Kidney tubule cell (primary cell): Measurements from ENCODE around the gene MAPT.
"Not testable (repeated sequence)": the region's sequence is repeated elsewhere in the genome, so short reads cannot be mapped to it uniquely, and the experiment has no call there.

Experiments used
- DNase-seq: peaks from one replicate; pipeline ENCODE4 v3.0.0-alpha.2; 2018; ENCODE audit warnings: low spot score

Gene MAPT

GRCh38 chr17:45862127-45862526 is 32.2 kb upstream of the MAPT start:
- DNase-seq, result not testable (repeated sequence)

- DNase-seq, result no peak
Measured at GRCh38 chr17:45863857-45864654, 30.3 kb upstream of the MAPT start.

DNA sequence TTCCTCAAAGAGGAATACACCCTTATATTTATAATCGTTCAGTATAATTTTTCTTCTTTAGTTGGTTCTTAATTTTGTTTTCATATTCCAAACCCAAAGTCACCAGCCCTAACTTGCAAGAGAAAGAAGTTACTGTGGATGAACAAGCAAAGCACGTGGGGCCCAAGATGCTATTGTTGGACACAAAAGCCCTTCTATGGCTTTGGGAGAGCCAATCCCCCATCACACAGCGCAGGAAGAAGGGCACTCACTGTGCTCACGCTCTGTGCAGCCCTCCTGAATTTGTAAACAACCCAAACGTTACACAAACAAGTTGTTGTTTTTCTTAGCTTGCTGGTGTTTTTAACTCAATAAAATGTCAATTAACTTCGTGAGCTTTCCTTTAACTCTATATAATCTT is 27.2 kb upstream of the MAPT start:
- no peak for DNase-seq

DNA sequence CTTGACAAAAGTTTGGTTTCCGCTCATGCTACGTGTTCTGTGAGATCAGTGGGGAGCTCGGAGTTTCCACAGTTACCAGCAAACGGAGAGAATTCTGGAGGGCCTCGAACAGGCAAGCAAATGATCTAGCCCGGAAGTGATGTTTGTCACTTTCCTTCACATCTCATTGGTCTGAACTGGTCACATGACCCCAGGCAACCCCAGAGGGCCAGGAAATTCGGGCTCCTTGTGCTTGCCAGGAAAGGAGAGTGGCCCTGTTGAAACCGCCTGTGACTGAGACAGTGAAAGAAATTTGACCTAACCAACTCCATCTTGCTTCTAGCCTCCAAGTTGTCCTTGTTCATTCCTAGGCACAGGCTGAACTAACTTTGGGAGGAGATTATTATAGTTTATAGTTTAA is 26.7 kb upstream of the MAPT start:
- no peak for DNase-seq

- DNase-seq, result no peak
Measured at GRCh38 chr17:45868276-45868675, 26.1 kb upstream of the MAPT start.

DNA sequence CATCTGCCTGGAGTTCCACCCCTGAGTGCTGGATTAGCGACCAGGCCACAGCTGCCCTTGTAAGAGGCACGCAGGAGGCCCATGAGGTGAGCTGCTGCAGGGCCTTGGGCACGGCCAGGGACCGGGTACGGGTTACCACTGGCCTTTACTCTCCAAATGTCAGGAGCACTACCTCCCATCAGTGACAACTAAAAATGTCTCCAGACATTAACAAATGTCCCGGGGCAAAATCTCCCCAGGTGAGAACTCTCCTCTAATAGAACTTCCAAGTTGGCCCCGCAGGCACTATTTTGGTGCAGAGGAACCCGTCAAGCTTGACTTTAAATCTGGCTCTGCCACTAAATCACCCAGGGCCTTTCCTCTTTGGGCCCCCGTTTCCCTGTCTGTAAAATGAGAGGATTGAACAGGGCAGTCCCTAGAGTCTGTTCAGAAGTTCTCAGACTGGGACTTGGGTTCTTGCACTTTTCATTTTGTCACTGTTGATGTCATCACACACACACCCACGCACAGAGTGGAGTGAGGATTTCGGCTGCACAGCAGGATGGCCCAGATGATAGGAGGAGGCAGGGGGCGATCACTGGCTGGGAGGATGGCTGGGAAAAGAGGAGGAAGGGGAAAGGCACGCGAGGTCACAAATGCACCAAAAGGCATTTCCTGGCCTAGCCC is 24.5 kb upstream of the MAPT start:
- no peak for DNase-seq

- no peak for DNase-seq
Measured at GRCh38 chr17:45870342-45870974, 23.9 kb upstream of the MAPT start.

DNA sequence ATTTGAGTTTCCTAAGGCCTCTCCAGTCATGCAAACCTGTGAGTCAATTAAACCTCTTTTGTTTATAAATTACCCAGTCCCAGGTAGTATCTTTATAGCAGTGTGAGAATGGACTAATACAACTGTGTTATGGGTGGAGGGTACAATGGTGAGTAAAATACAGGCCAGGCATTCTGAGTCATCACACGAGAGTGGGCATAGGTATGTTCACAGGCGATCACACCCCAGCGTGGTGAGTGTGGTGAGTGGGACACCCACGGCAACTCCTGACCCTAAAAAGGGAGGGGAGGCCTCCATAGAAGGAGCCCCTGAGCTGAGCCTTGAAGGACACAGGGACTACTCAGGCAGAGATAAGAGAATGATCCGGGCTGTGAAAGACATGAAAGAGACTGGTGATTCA is 22.6 kb upstream of the MAPT start:
- DNase-seq, result no peak

- peak; percentile 9 for DNase-seq
Measured at GRCh38 chr17:45873728-45874127, 20.6 kb upstream of the MAPT start.

GRCh38 chr17:45874151-45874550 is 20.2 kb upstream of the MAPT start:
- no peak for DNase-seq

- no peak for DNase-seq
Measured at GRCh38 chr17:45876539-45876938, 17.8 kb upstream of the MAPT start.

DNA sequence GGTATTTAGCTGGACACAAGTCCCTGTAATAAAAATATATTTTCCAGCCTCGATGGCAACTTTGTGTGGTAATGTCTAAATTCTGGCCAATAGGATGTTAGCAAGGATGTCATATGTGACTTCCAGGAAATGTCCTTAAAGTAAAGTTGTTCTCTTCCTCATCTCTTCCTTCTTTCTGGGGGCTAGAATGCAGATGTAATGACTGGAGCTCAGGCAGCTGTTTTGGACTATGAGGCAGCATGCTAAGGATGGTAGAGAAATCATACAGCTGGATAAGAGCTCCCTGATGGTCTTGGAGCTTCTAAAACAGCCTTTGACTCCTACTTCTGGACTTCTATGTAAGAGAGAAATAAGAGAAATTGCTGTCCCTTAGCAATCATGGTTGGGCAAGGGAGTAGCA is 16.9 kb upstream of the MAPT start:
- no peak for DNase-seq

DNA sequence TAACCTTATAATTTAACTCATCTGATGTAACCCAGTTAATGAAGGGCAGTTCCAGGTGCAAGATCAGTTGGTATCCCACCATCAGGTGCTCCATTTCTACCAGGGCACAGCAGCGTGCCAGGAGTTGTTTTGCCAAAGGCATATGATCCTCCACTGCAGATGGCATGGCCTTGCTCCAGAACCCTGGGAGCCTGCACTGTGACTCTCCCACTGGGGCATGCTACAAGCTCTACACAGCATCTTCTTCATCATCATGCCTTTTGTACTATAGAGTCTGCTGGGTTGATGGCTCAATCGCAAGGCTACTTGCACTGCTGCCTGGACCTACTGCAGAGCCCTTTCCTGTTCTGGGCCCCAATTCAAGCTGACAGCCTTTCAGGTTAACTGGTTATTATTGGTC is 11.3 kb upstream of the MAPT start:
- no peak for DNase-seq

- no peak for DNase-seq
Measured at GRCh38 chr17:45886852-45887251, 7.5 kb upstream of the MAPT start.

DNA sequence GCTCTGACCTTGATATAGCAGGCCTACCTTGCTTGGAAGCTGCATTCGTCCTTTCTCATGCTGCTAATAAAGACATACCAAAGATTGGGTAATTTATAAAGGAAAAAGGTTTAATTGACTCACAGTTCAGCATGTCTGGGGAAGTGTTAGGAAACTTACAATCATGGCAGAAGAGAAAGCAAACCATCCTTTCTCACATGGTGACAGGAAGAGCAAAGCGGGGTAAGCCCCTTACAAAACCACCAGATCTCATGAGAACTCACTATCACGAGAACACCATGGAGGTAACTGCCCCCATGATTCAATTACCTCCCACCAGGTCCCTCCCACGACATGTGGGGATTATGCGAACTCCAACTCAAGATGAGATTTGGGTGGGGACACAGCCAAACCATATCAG is 6.0 kb upstream of the MAPT start:
- no peak for DNase-seq

- DNase-seq, result no peak
Measured at GRCh38 chr17:45889579-45889978, 4.8 kb upstream of the MAPT start.

DNA sequence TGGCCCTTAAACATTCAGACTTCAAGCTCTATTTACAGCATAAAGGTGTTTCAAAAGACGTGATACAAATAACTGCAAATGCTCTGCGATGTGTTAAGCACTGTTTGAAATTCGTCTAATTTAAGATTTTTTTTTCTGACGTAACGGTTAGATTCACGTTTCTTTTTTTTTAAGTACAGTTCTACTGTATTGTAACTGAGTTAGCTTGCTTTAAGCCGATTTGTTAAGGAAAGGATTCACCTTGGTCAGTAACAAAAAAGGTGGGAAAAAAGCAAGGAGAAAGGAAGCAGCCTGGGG is 681 bp upstream of the MAPT start:
- no peak for DNase-seq

GRCh38 chr17:45895304-45895968 is 1.1 kb downstream of the MAPT start:
- peak; percentile 18 for DNase-seq

GRCh38 chr17:45895969-45896785 is 1.8 kb downstream of the MAPT start:
- DNase-seq, result no peak

- DNase-seq, result no peak
Measured at GRCh38 chr17:45896803-45897693, 2.7 kb downstream of the MAPT start.

- no peak for DNase-seq
Measured at GRCh38 chr17:45900136-45900535, 5.8 kb downstream of the MAPT start.
